Large intestine (tissue), 3 donors: Measurements from ENCODE around the gene TSHR. TPM values are rescaled to one million over a fixed set of nuclear protein-coding genes. Genes with fewer than 3 reads are reported as not detected.

ENCODE experiments used
- DNase-seq, 2 donors: peaks; one replicate each; pipeline versions ENCODE4 v3.0.0 to v3.0.0-alpha.2; 2013
- H3K27ac ChIP-seq: one replicate; pipeline ENCODE4 v1.5.1; 2013; ENCODE audit warnings: low read length
- H3K27me3 ChIP-seq: 2 replicates; pipeline ENCODE4 v1.6.1; 2013; ENCODE audit warnings: low read length; ENCODE audit not compliant: control insufficient read depth, insufficient read depth
- H3K36me3 ChIP-seq: 2 replicates; pipeline ENCODE4 v1.6.1; 2013; ENCODE audit warnings: low read length; ENCODE audit not compliant: control insufficient read depth, insufficient read depth
- H3K4me1 ChIP-seq: one replicate; pipeline ENCODE4 v1.6.1; 2013; ENCODE audit warnings: low read length; ENCODE audit not compliant: control insufficient read depth, insufficient read depth
- H3K4me3 ChIP-seq: one replicate; pipeline ENCODE4 v1.5.1; 2013; ENCODE audit warnings: low read length
- H3K9me3 ChIP-seq: one replicate; pipeline ENCODE4 v1.6.1; 2013; ENCODE audit warnings: mild to moderate bottlenecking, low read depth, low read length, moderate library complexity; ENCODE audit not compliant: control insufficient read depth
- WGBS: methylation state at CpG from one replicate; pipeline ENCODE4 v1.1.5; 2013; ENCODE audit warnings: low lambda C conversion rate; ENCODE audit not compliant: insufficient coverage; 5-methylcytosine and 5-hydroxymethylcytosine counted together
- polyA plus RNA-seq: library from polyadenylated mRNA; unstranded; fragments of 120-200 nt; gene quantifications from one replicate; pipeline ENCODE4 v1.2.1, GENCODE V29; 2013

Gene TSHR
- polyA plus RNA-seq, 1 donor: 0.16 TPM

DNA sequence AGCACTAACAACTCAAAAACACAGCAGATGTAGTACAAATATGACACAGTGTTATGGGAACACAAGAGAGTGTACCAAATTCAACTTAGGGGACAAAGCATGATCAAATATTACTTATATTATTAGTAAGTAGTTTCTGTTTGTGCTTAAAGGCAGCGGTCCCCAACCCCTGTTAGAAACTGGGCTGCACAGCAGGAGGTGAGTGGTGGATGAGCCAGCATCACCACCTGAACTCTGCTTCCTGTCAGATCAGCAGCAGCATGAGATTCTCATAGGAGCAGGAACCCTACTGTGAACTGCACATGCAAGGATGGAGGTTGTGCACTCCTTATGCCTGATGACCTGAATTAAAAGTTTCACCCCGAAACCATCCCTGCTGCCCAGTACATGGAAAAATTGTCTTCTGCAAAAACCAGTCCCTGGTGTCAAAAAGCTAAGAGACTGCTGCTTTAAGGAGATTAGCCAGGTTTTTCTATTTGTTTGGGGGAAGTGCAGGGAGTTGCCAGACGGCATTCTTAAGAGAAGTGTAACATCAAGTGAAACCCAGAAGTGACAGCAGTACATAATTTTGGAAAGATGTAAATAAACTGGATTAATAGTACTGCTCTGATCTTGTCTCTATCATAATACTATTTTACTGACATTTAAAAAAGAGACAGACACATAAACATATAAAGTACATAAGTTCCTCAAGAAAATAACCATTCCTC, 238.7 kb downstream of the TSHR start:
- WGBS: 57% methylated on average over 1 of the region's 3 CpGs
- Histone ChIP-seq H3K27ac (no peak overlapping the region), H3K4me1 (no peaks in the 10 kb centered on the region), H3K4me3 (no peak overlapping the region), H3K9me3 (no peaks in the 10 kb centered on the region), H3K36me3 (peaks cover 48% of the 10 kb centered on the region), H3K27me3 (no peaks in the 10 kb centered on the region)
- DNase-seq: no peak

Other genes starting within 250 kb of the TSHR start
- gene CEP128, start 13.9 kb upstream of the TSHR start, polyA plus RNA-seq: 2.4 TPM